Brain microvascular endothelial cell (primary cell): ENCODE data around the gene MRPL4.

ENCODE experiments used
- DNase-seq: peaks from one replicate; pipeline ENCODE4 v3.0.0-alpha.2; 2020
- H3K27ac ChIP-seq: fragments of 250-450 bp; sonication (Bioruptor Pico); 2 replicates; pipeline ENCODE4 v1.5.1; 2020; ENCODE audit warnings: mild to moderate bottlenecking, moderate library complexity
- H3K27me3 ChIP-seq: fragments of 250-450 bp; sonication (Bioruptor Pico); replicated peaks from 2 replicates; pipeline ENCODE4 v1.5.1; 2020; ENCODE audit warnings: mild to moderate bottlenecking
- H3K36me3 ChIP-seq: fragments of 250-450 bp; sonication (Bioruptor Pico); replicated peaks from 2 replicates; pipeline ENCODE4 v1.5.1; 2020; ENCODE audit warnings: mild to moderate bottlenecking
- H3K4me3 ChIP-seq: 2 replicates; pipeline ENCODE4 v1.5.1; 2011; ENCODE audit warnings: low read depth, mild to moderate bottlenecking, control low read depth, low read length, moderate library complexity
- CTCF ChIP-seq: IDR thresholded peaks from 2 replicates; pipeline ENCODE4 v1.5.1; 2011; ENCODE audit warnings: low read depth, mild to moderate bottlenecking, moderate library complexity, low read length, control low read depth, inconsistent platforms; ENCODE audit errors: missing control alignments
- in situ Hi-C: cut with HindIII; loops from 2 replicates; pipeline ENCODE4 v1.10.0; 2017; ENCODE audit warnings: low sequenced_read_pairs, low pct_ligation_motif_present

The MRPL4 gene

GRCh38 chr19:10251792-10252694 is at the start of gene MRPL4:
Gene MRPL4, plus strand, starts transcription at chr19:10252214. Its CDS starts 40 bp downstream, at chr19:10252254.
- TF ChIP-seq CTCF: no peak
- DNase-seq: peak; percentile 99
- no peaks in the 10 kb centered on the region for H3K27me3 ChIP-seq
- in situ Hi-C loops: no loop called here
- peaks cover 15% of the 10 kb centered on the region for H3K36me3 ChIP-seq
- peak within 1 kb of the TSS; percentile 77 for H3K27ac ChIP-seq
- H3K4me3 ChIP-seq: peak within 1 kb of the TSS; percentile 98

- in situ Hi-C loops: no loop called here
- no peak for DNase-seq
- TF ChIP-seq CTCF: no peak
Observed at GRCh38 chr19:10203686-10204085, 48.3 kb upstream of the MRPL4 start.

GRCh38 chr19:10205636-10206035 is 46.4 kb upstream of the MRPL4 start:
- in situ Hi-C loops: no loop called here
- Histone ChIP-seq H3K36me3 (no peaks in the 10 kb centered on the region), H3K27ac (no peak overlapping the region), H3K27me3 (no peaks in the 10 kb centered on the region), H3K4me3 (no peak overlapping the region)
- no peak for TF ChIP-seq CTCF
- no peak for DNase-seq

More at GRCh38 chr19:10203686-10204085, 48.3 kb upstream of the MRPL4 start:
- no peaks in the 10 kb centered on the region for H3K27me3 ChIP-seq
- no peaks in the 10 kb centered on the region for H3K36me3 ChIP-seq
- H3K27ac ChIP-seq: no peak overlapping the region
- no peak overlapping the region for H3K4me3 ChIP-seq

- Histone ChIP-seq H3K27ac (no peak overlapping the region), H3K4me3 (no peak overlapping the region), H3K27me3 (no peaks in the 10 kb centered on the region), H3K36me3 (no peaks in the 10 kb centered on the region)
- DNase-seq: peak; percentile 38
- TF ChIP-seq CTCF: no peak
- in situ Hi-C loops: no loop called here
Observed at GRCh38 chr19:10206226-10206885, 45.7 kb upstream of the MRPL4 start.

GRCh38 chr19:10207026-10207425 is 45.0 kb upstream of the MRPL4 start:
- in situ Hi-C loops: no loop called here
- DNase-seq: no peak
- H3K27ac ChIP-seq: no peak overlapping the region
- H3K36me3 ChIP-seq: no peaks in the 10 kb centered on the region
- no peak for TF ChIP-seq CTCF
- no peak overlapping the region for H3K4me3 ChIP-seq
- H3K27me3 ChIP-seq: no peaks in the 10 kb centered on the region
